Muscle of back (tissue), 13 donors: Measurements from ENCODE around the gene DNA2. TPM values are rescaled to one million over a fixed set of nuclear protein-coding genes. Genes with fewer than 3 reads are reported as not detected.
"Not testable (repeated sequence)": the region's sequence is repeated elsewhere in the genome, so short reads cannot be mapped to it uniquely, and the experiment has no call there.

ENCODE experiments used
- DNase-seq, 3 donors: peaks; one replicate each; pipeline versions ENCODE4 v3.0.0 to v3.0.0-alpha.2; 2013
- long read RNA-seq, 9 donors: transcript quantifications; one replicate each; lab custom pipeline, GENCODE V29; 2026
- polyA plus RNA-seq, 10 donors: library from polyadenylated mRNA; unstranded; fragments of 120-200 nt; gene quantifications; one replicate each; pipeline ENCODE4 v1.2.1, GENCODE V29; 2013; ENCODE audit not compliant: insufficient read length in 10 of 10

The DNA2 gene
- 1 to 10 TPM; 3.9 to 9.0 (median 5.5) TPM for polyA plus RNA-seq
- long read RNA-seq, donor 1: 0 reads
- long read RNA-seq, donor 2: 0 reads
- long read RNA-seq, donor 3: 0 reads
- long read RNA-seq, donor 4: 0 reads
- long read RNA-seq, donor 5, partial matches to known transcripts: 80 of 80 reads
- long read RNA-seq, donor 5, other reads (novel, unspliced or antisense): 0 of 80 reads
- long read RNA-seq, donor 6: 0 reads
- long read RNA-seq, donor 7: 0 reads
- long read RNA-seq, donor 8: 0 reads
- long read RNA-seq, donor 9: 0 reads

GRCh38 chr10:68471586-68472408, at the start of gene DNA2:
Gene DNA2 (minus strand): TSS chr10:68471973. CDS start chr10:68471864, 109 bp downstream.
- DNase-seq: peak; percentile 55 to 89 (median 75)

GRCh38 chr10:68518609-68519008, 46.8 kb upstream of the DNA2 start:
- DNase-seq: not testable (repeated sequence)

- DNase-seq: no peak
These were observed 45.4 kb upstream of the DNA2 start for GRCh38 chr10:68517188-68517587.

- peak in 1 of 3 donors; percentile 58 for DNase-seq
These were observed 45.0 kb upstream of the DNA2 start for GRCh38 chr10:68516766-68517165.

GRCh38 chr10:68516216-68516615, 44.4 kb upstream of the DNA2 start:
- DNase-seq: not testable (repeated sequence)

- DNase-seq: no peak
These were observed 36.3 kb upstream of the DNA2 start for GRCh38 chr10:68508090-68508489.

- no peak for DNase-seq
These were observed 34.6 kb upstream of the DNA2 start for GRCh38 chr10:68506411-68506810.

GRCh38 chr10:68502846-68503245, 31.1 kb upstream of the DNA2 start:
- no peak for DNase-seq

GRCh38 chr10:68501691-68502090, 29.9 kb upstream of the DNA2 start:
- peak in 2 of 3 donors; percentile 17 to 18 for DNase-seq

GRCh38 chr10:68499544-68499943, 27.8 kb upstream of the DNA2 start:
- DNase-seq: no peak

- DNase-seq: no peak
These were observed 24.3 kb upstream of the DNA2 start for GRCh38 chr10:68496072-68496471.

GRCh38 chr10:68492118-68492517, 20.3 kb upstream of the DNA2 start:
- DNase-seq: no peak

GRCh38 chr10:68489919-68490318, 18.1 kb upstream of the DNA2 start:
- DNase-seq: no peak

GRCh38 chr10:68474021-68474420, 2.2 kb upstream of the DNA2 start:
- no peak for DNase-seq

- peak in 1 of 3 donors; percentile 7 for DNase-seq
These were observed 649 bp downstream of the DNA2 start for GRCh38 chr10:68471063-68471585.

GRCh38 chr10:68470300-68470699, 1.5 kb downstream of the DNA2 start:
- no peak for DNase-seq

- no peak for DNase-seq
These were observed 1.9 kb downstream of the DNA2 start for GRCh38 chr10:68469838-68470237.

- DNase-seq: not testable (repeated sequence)
These were observed 7.0 kb downstream of the DNA2 start for GRCh38 chr10:68464729-68465128.

GRCh38 chr10:68463365-68464093, 8.2 kb downstream of the DNA2 start:
- no peak for DNase-seq

GRCh38 chr10:68462536-68462935, 9.2 kb downstream of the DNA2 start:
- no peak for DNase-seq

- DNase-seq: no peak
These were observed 10.7 kb downstream of the DNA2 start for GRCh38 chr10:68461032-68461431.

GRCh38 chr10:68449698-68450097, 22.1 kb downstream of the DNA2 start:
- peak; percentile 34 to 45 (median 38) for DNase-seq
